Measurements from ENCODE around the gene ASXL2. TPM values are rescaled to one million over a fixed set of nuclear protein-coding genes. Genes with fewer than 3 reads are reported as not detected.

ASXL2 gene
- total and polyA plus RNA-seq, 2 of the 13 experiments (the other 11 are each of a cell fraction or from before 2014, with no cell fraction given), result 12.1 to 19.2 TPM

DNA sequence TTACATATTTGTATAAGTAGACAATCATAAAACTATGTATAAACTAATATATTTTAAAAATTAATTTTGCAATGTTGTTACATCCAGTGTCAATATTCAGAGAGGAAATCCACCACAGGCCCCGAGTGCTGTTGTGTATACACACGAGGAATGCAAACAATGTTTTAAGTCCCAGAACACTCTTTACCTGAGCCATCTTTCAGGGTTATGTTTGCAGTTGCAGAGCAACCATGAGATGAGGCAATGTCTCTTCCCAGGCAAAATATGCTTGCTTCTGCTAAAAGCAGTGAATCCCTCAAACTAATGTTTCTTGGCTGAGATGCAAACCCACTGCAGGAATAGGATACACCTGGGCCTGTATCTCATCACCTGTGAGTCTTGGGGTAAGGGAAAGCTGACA lies 91.3 kb downstream of the ASXL2 start (continued):
- TF ChIP-seq ZNF512B (CRISPR knock-in tag; IDR thresholded peaks at IDR 0.05; ENCODE audit: borderline replicate concordance) (no peak), NFYB (CRISPR knock-in tag; IDR thresholded peaks at IDR 0.05) (no peak), ZNF816 (CRISPR knock-in tag; IDR thresholded peaks at IDR 0.05; ENCODE audit: borderline replicate concordance) (no peak), ZNF569 (CRISPR knock-in tag; IDR thresholded peaks at IDR 0.05; ENCODE audit: borderline replicate concordance) (no peak), LRRFIP1 (CRISPR knock-in tag; conservative IDR thresholded peaks at IDR 0.05) (no peak), SMAD3 (CRISPR knock-in tag; IDR thresholded peaks at IDR 0.05) (peak; percentile 79), XRCC5 (optimal IDR thresholded peaks at IDR 0.05; ENCODE audit: low read length) (no peak), ZNF670 (CRISPR knock-in tag; IDR thresholded peaks at IDR 0.05; ENCODE audit: borderline replicate concordance) (no peak), KLF11 (CRISPR knock-in tag; IDR thresholded peaks at IDR 0.05) (peak; percentile 51; the same call in 1 of the 2 replicates), SUZ12 (IDR thresholded peaks at IDR 0.05; ENCODE audit: low read depth, low read length) (no peak), ZNF878 (CRISPR knock-in tag; IDR thresholded peaks at IDR 0.05) (peak; percentile 68; the same call in 1 of the 2 replicates), BRD4 (CRISPR knock-in tag; IDR thresholded peaks at IDR 0.05) (no peak), KDM1A (CRISPR knock-in tag; IDR thresholded peaks at IDR 0.05) (peak; percentile 64; the same call in 1 of the 2 replicates)
- TF ChIP-seq, protein P1, sequence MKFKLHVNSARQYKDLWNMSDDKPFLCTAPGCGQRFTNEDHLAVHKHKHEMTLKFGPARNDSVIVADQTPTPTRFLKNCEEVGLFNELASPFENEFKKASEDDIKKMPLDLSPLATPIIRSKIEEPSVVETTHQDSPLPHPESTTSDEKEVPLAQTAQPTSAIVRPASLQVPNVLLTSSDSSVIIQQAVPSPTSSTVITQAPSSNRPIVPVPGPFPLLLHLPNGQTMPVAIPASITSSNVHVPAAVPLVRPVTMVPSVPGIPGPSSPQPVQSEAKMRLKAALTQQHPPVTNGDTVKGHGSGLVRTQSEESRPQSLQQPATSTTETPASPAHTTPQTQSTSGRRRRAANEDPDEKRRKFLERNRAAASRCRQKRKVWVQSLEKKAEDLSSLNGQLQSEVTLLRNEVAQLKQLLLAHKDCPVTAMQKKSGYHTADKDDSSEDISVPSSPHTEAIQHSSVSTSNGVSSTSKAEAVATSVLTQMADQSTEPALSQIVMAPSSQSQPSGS (CRISPR knock-in tag; IDR thresholded peaks at IDR 0.05), result peak; percentile 80; the same call in 1 of the 2 replicates
- TF ChIP-seq, protein P2, sequence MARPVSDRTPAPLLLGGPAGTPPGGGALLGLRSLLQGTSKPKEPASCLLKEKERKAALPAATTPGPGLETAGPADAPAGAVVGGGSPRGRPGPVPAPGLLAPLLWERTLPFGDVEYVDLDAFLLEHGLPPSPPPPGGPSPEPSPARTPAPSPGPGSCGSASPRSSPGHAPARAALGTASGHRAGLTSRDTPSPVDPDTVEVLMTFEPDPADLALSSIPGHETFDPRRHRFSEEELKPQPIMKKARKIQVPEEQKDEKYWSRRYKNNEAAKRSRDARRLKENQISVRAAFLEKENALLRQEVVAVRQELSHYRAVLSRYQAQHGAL (CRISPR knock-in tag; IDR thresholded peaks at IDR 0.05; ENCODE audit: not compliant biosample characterization), result peak; percentile 29
- TF ChIP-seq, protein P3, sequence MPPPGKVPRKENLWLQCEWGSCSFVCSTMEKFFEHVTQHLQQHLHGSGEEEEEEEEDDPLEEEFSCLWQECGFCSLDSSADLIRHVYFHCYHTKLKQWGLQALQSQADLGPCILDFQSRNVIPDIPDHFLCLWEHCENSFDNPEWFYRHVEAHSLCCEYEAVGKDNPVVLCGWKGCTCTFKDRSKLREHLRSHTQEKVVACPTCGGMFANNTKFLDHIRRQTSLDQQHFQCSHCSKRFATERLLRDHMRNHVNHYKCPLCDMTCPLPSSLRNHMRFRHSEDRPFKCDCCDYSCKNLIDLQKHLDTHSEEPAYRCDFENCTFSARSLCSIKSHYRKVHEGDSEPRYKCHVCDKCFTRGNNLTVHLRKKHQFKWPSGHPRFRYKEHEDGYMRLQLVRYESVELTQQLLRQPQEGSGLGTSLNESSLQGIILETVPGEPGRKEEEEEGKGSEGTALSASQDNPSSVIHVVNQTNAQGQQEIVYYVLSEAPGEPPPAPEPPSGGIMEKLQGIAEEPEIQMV (CRISPR knock-in tag; IDR thresholded peaks at IDR 0.05; ENCODE audit: low read depth), result no peak
- TF ChIP-seq, protein P4, sequence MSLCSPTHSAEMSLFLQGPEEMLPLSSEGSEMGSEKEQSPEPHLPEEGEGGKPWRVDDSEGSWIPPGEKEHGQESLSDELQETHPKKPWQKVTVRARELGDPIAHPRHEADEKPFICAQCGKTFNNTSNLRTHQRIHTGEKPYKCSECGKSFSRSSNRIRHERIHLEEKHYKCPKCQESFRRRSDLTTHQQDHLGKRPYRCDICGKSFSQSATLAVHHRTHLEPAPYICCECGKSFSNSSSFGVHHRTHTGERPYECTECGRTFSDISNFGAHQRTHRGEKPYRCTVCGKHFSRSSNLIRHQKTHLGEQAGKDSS (CRISPR knock-in tag; IDR thresholded peaks at IDR 0.05; ENCODE audit: borderline replicate concordance, low read depth), result no peak
- TF ChIP-seq, protein P5, sequence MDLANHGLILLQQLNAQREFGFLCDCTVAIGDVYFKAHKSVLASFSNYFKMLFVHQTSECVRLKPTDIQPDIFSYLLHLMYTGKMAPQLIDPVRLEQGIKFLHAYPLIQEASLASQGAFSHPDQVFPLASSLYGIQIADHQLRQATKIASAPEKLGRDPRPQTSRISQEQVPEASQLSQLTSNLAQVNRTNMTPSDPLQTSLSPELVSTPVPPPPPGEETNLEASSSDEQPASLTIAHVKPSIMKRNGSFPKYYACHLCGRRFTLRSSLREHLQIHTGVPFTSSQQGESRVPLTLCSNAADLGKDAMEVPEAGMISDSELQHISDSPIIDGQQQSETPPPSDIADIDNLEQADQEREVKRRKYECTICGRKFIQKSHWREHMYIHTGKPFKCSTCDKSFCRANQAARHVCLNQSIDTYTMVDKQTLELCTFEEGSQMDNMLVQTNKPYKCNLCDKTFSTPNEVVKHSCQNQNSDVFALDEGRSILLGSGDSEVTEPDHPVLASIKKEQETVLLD (CRISPR knock-in tag; IDR thresholded peaks at IDR 0.05; ENCODE audit: low read depth), result no peak
